OCI-LY3 (cell line): ENCODE measurements around the gene ADCY5.

Source experiments
- H2AFZ ChIP-seq: fragments of 200-600, 300-600 bp; shearing (Covaris generic); 2 replicates; pipeline ENCODE4 v1.6.0; 2014; ENCODE audit warnings: antibody characterized with exemption, low read depth, low read length
- H3K27ac ChIP-seq: fragments of 200-600, 300-600 bp; sonication (generic); 2 replicates; pipeline ENCODE4 v1.5.1; 2014; ENCODE audit warnings: mild to moderate bottlenecking, low read length, moderate library complexity, mixed read lengths
- H3K27me3 ChIP-seq: fragments of 200-600, 300-600 bp; sonication (generic); 2 replicates; pipeline ENCODE4 v1.6.1; 2014; ENCODE audit warnings: low read depth, low read length, mixed read lengths
- H3K36me3 ChIP-seq: fragments of 200-600, 300-600 bp; sonication (generic); replicated peaks from 2 replicates; pipeline ENCODE3; 2014; ENCODE audit warnings: low read depth, low read length, mixed read lengths
- H3K4me1 ChIP-seq: fragments of 300-600, 200-600 bp; sonication (generic); 2 replicates; pipeline ENCODE4 v1.6.1; 2014; ENCODE audit warnings: low read length, mixed read lengths
- H3K4me2 ChIP-seq: fragments of 200-600, 300-600 bp; sonication (generic); 2 replicates; pipeline ENCODE4 v1.6.1; 2014; ENCODE audit warnings: low read length, mixed read lengths
- H3K4me3 ChIP-seq: fragments of 300-600, 200-600 bp; sonication (generic); 2 replicates; pipeline ENCODE4 v1.5.1; 2014; ENCODE audit warnings: antibody characterized with exemption, mild to moderate bottlenecking, low read length, moderate library complexity
- H3K79me2 ChIP-seq: fragments of 300-600, 200-600 bp; shearing (Covaris generic); 2 replicates; pipeline ENCODE4 v1.6.1; 2014; ENCODE audit warnings: mild to moderate bottlenecking, low read length, mixed read lengths
- H3K9ac ChIP-seq: fragments of 300-600, 200-600 bp; shearing (Covaris generic); 2 replicates; pipeline ENCODE4 v1.6.0; 2014; ENCODE audit warnings: mild to moderate bottlenecking, low read length, moderate library complexity
- H3K9me3 ChIP-seq: fragments of 200-600, 300-600 bp; shearing (Covaris generic); 2 replicates; pipeline ENCODE4 v1.6.1; 2014; ENCODE audit warnings: low read length, mixed read lengths; ENCODE audit not compliant: insufficient read depth
- H4K20me1 ChIP-seq: fragments of 200-600, 300-600 bp; sonication (generic); 2 replicates; pipeline ENCODE4 v1.6.1; 2016; ENCODE audit warnings: low read length, mixed read lengths; ENCODE audit not compliant: insufficient read depth
- EZH2phosphoT487 ChIP-seq: fragments of 200-600 bp; shearing (Covaris generic); IDR thresholded peaks from 2 replicates; pipeline ENCODE4 v1.6.1; 2018; ENCODE audit warnings: antibody characterized with exemption, mixed run types, low read depth
- TF ChIP-seq, protein P1 (sequence below): fragments of 200-600, 300-600 bp; sonication (generic); IDR thresholded peaks from 2 replicates; pipeline ENCODE4 v1.5.1; 2014; ENCODE audit warnings: antibody characterized with exemption, low read length, low read depth

ADCY5 gene

GRCh38 chr3:123399653-123400052, 49.2 kb downstream of the ADCY5 start:
- TF ChIP-seq EZH2phosphoT487 = no peak
- TF ChIP-seq, protein P1, sequence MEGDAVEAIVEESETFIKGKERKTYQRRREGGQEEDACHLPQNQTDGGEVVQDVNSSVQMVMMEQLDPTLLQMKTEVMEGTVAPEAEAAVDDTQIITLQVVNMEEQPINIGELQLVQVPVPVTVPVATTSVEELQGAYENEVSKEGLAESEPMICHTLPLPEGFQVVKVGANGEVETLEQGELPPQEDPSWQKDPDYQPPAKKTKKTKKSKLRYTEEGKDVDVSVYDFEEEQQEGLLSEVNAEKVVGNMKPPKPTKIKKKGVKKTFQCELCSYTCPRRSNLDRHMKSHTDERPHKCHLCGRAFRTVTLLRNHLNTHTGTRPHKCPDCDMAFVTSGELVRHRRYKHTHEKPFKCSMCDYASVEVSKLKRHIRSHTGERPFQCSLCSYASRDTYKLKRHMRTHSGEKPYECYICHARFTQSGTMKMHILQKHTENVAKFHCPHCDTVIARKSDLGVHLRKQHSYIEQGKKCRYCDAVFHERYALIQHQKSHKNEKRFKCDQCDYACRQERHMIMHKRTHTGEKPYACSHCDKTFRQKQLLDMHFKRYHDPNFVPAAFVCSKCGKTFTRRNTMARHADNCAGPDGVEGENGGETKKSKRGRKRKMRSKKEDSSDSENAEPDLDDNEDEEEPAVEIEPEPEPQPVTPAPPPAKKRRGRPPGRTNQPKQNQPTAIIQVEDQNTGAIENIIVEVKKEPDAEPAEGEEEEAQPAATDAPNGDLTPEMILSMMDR = no peak
- Histone ChIP-seq H3K4me3 (no peak overlapping the region), H3K27me3 (peaks cover 38% of the 10 kb centered on the region), H3K79me2 (no peaks in the 10 kb centered on the region), H3K36me3 (no peaks in the 10 kb centered on the region), H4K20me1 (no peaks in the 10 kb centered on the region), H3K27ac (no peak overlapping the region), H3K9me3 (no peaks in the 10 kb centered on the region), H3K4me2 (no peak overlapping the region), H3K9ac (no peak overlapping the region), H3K4me1 (no peaks in the 10 kb centered on the region), H2AFZ (no peak overlapping the region)

DNA sequence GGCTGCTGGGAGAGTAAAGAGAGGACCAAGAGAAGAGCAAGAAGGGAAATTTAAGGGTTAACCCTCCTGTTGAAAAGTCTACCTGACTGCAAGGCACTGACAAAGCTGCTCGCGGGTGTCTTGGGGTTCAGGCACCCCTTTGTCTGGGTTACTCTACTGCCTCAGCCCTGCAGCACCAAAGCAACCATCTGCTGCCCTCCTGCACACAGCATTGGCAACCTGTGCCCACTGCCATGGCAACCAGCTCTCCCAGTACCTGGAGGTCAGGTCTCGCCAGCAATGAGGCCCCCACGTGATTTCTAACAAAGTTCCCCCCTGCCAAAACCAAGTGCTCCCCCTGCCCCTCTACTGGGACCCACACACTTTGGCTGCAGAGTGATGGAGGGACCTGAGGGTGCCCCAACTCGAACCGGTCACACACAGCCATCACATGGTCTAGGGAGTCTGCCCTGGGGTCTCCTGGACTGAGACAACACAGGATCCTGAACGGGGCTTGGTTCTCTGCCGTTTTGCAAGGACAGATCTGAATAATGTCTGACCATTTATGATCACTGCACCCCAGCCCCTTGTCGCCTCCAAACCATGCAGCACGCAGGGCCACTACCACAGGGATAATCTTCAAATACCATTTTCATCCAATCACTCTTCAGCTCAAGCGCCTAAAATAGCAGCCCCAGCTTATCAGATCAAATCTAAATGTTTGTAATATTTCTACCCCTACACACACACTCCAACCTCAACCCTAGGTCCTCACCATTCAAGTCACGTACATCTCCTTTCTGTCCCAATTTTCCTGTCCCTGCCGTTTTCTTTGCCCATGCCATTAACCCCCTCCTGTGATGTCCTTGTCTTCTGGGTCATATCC, 50.7 kb downstream of the ADCY5 start:
- TF ChIP-seq EZH2phosphoT487 = no peak
- no peaks in the 10 kb centered on the region for H3K79me2 ChIP-seq

GRCh38 chr3:123397050-123397590, 51.8 kb downstream of the ADCY5 start:
- H3K27me3 ChIP-seq = peaks cover 37% of the 10 kb centered on the region
- H2AFZ ChIP-seq = no peak overlapping the region
- H3K36me3 ChIP-seq = no peaks in the 10 kb centered on the region
- no peak overlapping the region for H3K9ac ChIP-seq
- no peak for TF ChIP-seq EZH2phosphoT487
- TF ChIP-seq, protein P1 = no peak
- no peak overlapping the region for H3K4me3 ChIP-seq
- H3K9me3 ChIP-seq = no peaks in the 10 kb centered on the region
- no peaks in the 10 kb centered on the region for H4K20me1 ChIP-seq
- no peaks in the 10 kb centered on the region for H3K4me1 ChIP-seq
- no peak overlapping the region for H3K4me2 ChIP-seq
- H3K79me2 ChIP-seq = no peaks in the 10 kb centered on the region
- H3K27ac ChIP-seq = no peak overlapping the region

More for the DNA sequence above, 50.7 kb downstream of the ADCY5 start:
- Histone ChIP-seq H3K27ac (no peak overlapping the region), H3K4me1 (no peaks in the 10 kb centered on the region), H4K20me1 (no peaks in the 10 kb centered on the region), H3K9me3 (no peaks in the 10 kb centered on the region), H3K27me3 (peaks cover 38% of the 10 kb centered on the region), H2AFZ (no peak overlapping the region), H3K4me2 (no peak overlapping the region), H3K4me3 (no peak overlapping the region), H3K36me3 (no peaks in the 10 kb centered on the region), H3K9ac (no peak overlapping the region)

DNA sequence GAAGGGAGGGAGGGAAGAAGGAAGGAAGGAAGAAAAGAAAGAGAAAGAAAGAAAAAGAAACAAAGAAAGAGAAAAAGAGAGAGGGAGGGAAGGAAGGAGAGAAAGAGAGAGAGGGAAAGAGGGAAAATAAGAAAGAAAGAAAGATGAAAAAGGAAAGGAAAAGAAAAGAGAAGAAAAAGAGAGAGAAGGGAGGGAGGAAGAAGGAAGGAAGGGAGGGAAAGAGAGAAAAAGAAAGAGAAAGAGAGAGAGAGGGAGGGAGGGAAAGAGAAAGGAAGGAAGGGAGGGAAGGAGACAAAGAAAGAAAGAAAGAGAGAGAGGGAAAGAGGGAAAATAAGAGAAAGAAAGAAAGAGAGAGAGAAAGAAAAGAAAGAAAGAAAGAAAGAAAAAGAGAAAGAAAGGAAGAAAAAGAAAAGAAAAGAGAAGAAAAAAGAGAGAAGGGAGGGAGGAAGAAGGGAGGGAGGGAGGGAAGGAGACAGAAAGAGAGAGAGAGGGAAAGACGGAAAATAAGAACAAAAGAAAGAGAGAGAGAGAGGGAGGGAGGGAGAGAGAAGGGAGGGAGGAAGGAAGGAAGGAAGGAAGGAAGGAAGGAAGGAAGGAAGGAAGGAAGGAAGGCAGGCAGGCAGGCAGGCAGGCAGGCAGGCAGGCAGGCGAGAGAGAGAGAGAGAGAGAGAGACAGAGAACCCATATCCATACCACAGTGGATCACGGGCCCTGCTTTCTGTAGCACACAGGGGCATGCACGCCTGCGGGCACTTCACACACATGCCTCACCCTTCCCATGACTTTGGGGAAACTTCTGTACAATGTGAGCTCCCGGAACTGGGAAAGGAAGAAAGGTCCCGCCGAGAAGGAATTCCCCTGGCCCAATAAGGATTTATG, 52.5 kb downstream of the ADCY5 start:
- Histone ChIP-seq H3K4me1 (no peaks in the 10 kb centered on the region), H4K20me1 (no peaks in the 10 kb centered on the region), H3K27me3 (peaks cover 30% of the 10 kb centered on the region), H3K4me2 (no peak overlapping the region), H2AFZ (no peak overlapping the region), H3K9ac (no peak overlapping the region), H3K4me3 (no peak overlapping the region), H3K36me3 (no peaks in the 10 kb centered on the region), H3K79me2 (no peaks in the 10 kb centered on the region), H3K9me3 (no peaks in the 10 kb centered on the region), H3K27ac (no peak overlapping the region)
- TF ChIP-seq, protein P1 = no peak
- no peak for TF ChIP-seq EZH2phosphoT487
